Occipital lobe (tissue), 2 donors: Measurements from ENCODE around the gene GEMIN5. TPM values are rescaled to one million over a fixed set of nuclear protein-coding genes. Genes with fewer than 3 reads are reported as not detected.
A peak's percentile ranks its signal among the peaks of the same experiment; 100 is the strongest.

ENCODE experiments used
- DNase-seq: peaks from one replicate; lab custom pipeline; 2025; lab: John Stamatoyannopoulos, UW
- total RNA-seq: library from RNA; depleted of rRNA; stranded (reverse); fragments of >200 nt; gene quantifications from one replicate; pipeline ENCODE4 v1.2.3, GENCODE V29; 2014

The GEMIN5 gene
- total RNA-seq, 1 donor from 2014 or later, result 23.1 TPM

DNA sequence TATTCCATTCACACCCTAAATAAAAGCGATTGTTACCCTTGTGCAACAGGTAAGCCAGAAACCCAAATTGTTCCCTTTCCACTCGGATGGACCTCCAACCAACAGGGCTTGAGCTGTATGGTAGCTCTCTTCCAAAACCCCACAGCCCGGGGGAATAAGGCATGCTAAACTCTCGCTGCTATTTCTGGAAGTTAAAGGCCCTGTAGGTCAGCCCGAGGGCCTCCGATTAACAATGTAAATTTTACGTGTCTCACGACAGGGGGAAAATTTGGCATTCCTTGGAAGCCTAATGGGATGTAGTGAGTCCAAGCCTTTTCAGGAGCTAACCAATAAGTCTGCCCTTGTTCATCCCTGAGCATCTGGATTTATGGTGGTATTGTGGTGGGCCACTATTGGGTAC is 53.6 kb downstream of the GEMIN5 start:
- DNase-seq, result no peak

- DNase-seq, result no peak
These were observed 56.0 kb downstream of the GEMIN5 start for GRCh38 chr5:154881986-154882385.

GRCh38 chr5:154878642-154879335 is 59.2 kb downstream of the GEMIN5 start:
- DNase-seq, result no peak

GRCh38 chr5:154873791-154874331 is 64.2 kb downstream of the GEMIN5 start:
- DNase-seq, result no peak

DNA sequence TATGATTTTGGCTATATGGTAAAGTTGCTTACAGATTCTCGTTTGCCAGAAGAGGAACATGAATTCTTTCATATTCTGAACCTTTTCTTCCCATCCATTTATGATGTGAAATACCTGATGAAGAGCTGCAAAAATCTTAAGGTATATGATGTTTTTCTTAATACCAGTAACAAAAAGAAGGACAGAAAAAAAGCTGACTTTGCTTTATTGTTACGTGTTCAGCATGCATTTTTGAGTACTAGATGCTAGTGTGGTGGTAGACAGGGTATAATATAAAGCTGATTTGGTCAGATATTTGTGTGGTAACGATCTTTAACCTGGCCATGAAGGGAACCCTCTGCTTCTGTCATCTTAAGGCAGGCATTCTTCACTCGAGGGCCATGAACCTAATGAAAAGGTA is 66.3 kb downstream of the GEMIN5 start:
- DNase-seq, result no peak

DNA sequence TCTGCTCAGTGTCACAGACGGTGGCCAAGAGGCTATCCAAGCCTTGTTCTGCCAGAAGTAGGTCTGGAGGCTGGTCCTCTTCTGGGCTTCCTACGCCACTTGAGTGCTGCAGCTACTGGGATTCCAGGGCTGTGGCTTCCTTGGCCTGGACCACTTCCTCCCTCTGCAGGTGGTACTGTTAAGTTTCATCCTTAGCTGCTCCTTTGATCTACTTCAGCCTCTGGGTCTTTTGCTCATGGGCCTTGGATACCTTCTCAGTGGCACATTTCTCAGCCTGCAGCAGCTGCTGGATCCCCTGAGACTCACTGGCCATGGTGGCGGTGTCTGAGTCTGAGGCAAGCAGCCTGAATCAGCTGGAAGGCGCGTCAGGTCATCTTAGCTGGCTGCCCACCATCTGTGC is 69.3 kb downstream of the GEMIN5 start:
- peak; percentile 16 for DNase-seq

GRCh38 chr5:154866841-154867240 is 71.2 kb downstream of the GEMIN5 start:
- no peak for DNase-seq

DNA sequence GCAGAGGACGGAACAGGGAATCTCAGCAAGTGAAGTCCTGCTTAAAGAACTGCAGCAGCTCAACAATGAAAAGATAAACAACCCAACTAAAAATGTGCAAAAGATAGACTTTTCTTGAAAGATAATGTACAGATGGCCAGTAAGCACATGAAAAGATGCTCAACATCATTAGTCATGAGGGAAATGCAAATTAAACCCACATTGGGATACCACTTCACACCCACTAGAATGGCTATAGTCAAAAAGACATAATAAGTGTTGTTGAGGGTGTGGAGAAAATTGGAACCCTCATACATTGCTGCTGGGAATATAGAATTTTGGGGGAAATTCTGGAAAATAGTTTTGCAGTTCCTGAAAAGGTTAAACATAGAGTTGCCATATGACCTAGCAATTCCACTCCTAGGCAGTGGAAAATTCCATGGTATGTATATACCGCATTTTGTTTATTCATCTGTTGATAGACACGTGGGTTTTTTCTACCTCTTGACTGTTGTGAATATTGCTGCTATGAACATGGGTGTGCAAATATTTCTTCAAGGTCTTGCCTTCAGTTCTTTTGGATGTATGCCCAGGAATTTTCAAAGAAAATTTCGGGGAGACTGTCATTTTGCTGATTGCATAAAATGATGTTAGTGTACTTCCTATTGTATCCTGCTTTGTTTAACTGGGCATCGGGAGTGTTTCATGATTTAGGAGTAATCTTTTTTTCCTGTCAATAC is 72.4 kb downstream of the GEMIN5 start:
- DNase-seq, result no peak

DNA sequence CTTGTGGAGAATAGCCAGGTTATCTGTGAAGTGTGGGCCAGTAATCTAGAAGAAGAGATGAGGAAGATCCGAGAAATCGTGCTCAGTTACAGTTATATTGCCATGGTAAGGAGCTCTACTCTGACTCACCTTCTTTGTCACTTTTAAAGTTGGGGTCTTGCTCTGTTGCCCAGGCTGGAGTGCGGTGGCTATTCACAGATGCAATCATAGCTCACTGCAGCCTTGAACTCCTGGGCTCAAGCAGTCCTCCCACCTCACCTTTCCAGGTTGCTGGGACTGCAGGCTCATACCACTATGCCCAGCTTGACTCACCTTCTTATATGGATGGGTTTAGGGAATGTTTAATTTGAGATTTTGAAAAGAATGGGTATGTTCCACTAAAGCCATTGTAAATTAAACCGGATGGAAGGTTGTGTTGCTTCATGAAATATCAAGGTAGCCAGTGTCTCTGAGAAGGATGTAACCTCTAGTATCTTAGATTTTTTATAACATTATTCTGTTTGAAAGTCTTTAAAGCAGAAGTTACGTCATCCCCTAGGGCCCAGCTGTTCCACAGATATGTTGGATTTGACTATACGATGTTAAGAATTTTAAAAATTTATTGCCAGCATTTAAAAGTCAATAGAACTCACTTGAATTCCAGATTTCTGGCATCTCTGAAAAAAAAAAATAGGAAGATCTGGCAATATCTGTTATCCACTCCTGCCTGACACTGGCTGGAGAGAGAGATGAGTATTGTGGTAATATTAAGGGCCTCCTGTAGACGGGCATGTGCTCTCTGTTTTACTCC is 74.5 kb downstream of the GEMIN5 start:
- DNase-seq, result no peak

DNA sequence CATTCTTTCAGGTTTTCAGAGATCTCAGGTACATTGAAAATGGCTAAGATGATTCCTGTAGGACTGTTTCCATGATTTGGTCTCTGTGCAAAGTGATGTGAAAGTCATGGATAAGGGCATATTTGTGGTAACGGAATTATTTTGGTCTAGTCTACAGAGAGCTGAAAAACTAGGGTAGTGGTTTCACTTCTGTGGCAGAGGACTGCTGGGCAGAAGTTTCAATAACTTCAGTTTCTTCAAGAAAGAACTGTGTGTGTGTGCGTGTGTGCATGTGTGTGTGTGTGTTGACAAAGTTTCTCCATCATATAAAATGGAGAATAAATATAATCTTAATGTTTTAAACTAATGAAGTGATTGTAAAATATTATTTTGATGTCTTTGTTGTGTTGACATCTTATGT is 75.2 kb downstream of the GEMIN5 start:
- DNase-seq, result no peak

DNA sequence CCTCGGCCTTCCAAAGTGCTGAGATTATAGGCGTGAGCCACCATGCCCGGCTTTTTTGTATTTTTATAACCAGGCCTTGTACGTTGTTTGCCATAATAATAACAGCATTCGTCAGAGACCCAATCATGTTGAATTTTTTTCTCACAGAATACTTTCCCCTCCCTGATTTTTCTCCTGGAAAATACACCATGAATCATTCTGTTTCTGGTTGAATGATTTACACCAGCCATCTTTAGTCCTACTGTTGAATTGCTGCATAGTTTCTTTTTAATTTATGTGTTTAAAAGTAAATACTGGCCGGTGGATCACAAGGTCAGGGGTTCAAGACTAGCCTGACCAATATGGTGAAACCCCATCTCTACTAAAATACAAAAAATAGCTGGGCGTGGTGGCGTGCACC is 76.1 kb downstream of the GEMIN5 start:
- DNase-seq, result no peak

DNA sequence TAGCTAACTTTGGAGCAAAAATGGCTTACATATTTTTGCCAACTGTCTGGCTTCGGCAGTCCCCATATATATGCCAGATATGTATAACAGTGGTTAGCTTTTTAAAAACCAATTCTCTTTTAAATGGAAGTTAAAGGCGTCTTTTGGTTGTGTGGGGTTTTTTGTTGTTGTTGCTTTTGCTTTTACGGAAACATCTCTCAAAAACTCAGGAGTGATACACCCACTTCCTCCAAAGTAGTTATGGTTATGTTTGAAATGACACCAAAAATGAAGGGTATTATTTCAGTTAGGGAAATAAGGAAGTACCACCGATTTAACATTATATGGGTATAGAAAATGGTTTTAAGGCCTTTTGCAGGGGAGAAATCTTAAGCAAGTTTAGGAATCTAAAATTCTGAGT is 77.2 kb downstream of the GEMIN5 start:
- DNase-seq, result no peak

- DNase-seq, result no peak
These were observed 77.9 kb downstream of the GEMIN5 start for GRCh38 chr5:154860123-154860522.

- no peak for DNase-seq
These were observed 78.8 kb downstream of the GEMIN5 start for GRCh38 chr5:154858972-154859871.

- DNase-seq, result peak; percentile 97
These were observed 79.6 kb downstream of the GEMIN5 start, which contains the start of gene CNOT8 for GRCh38 chr5:154858297-154858971. CNOT8 (plus strand) TSS chr5:154858627; CDS start chr5:154863279, 4,652 bp downstream.

DNA sequence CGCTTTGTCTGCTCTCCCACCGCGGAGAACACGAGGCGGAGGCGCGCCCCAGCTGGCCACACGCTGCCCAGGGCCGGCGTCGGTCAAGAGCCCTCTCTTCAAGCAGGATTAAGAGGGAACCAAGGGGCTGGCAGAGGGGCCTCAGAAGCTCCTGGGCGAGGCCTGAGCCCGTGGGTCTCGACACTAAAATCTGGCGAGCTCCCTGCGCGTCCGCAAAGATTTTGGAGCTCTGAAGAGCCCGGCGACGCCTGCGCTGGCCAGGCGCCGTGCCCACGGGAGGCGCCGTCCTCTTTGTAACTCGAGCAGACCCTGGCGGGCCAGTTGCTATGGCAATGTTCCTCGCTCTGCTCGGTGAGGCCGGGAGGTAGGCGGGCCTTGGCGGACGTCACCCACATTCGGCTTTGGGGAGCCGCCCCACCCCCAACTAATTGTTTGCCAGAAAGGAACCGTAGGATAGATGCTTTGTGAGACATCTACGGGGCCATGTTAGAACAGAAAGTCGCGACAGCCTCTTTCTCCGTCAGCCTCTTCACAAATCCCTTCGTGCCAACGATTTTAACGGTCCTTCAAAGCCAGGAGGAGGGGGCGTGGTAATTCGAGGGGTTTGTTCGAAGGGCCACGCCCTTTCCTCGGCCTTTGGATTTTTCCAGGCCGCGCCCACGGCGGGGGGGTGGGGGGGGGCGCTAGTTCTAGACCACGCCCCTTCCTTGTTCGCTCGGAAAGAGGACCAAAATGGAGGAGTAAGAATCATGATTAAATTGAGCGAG is 80.3 kb downstream of the GEMIN5 start:
- DNase-seq, result peak; percentile 95

DNA sequence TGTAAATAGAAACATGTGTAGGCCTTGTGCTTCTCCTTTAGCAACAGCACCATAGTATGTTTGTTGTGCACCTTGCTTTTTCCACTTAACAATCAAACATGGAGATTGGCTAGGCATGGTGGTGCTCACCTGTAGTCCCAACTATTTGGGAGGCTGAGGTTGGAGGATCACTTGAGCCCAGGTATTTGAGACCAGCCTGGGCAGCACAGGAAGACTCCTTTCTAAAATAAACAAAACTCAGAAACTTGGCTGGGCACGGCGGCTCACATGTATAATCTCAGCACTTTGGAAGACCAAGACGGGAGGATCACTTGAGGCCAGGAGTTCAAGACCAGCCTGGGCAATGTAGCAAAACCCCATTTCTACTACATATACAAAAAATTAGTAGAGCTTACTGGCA is 86.7 kb downstream of the GEMIN5 start:
- no peak for DNase-seq

DNA sequence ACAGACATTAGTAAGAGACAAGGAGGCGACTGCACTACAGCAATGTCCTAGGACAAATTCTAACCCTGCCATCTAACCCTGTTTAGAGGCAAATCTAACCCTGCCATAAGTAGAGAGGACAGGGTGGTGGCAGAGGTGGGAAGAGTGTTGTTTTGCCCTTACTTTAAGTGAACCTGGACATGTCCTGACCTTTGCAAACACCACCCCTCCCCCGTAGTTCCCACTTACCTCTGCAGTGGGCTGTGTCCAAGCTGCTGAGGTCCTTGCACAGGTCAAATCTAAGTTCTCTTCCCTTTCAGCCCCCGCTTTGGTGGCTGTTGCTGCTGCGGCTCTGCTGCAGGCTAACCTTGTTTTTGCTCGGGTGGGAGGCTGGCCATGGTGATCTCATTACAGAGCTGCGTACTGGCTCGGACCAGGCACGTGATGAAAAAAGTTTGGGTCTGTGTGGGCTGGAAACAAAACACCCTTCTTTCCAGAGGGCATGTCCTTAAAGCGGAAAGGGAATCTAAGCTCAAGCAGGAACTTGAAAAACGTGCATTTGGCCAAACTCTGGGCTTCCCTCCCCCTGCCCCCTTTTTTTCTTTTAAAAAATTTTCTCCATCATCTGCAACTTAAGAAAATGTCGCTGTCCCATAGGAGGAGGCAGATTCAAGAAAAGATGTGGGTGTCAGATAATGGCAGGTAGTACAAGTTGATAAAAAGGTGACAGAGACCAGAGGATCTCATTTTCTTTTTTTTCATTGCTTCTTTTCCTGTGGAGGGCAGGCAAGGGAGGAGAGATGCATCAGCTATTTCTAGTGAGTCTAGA is 87.6 kb downstream of the GEMIN5 start, which contains the start of gene FAXDC2:
Gene FAXDC2, minus strand, starts transcription at position 349 of the 808 bp plus-strand sequence. CDS start 12,425 bp downstream, outside the sequence.
- peak; percentile 66 for DNase-seq
